ENCODE data around the gene GREB1.

The GREB1 gene

DNA sequence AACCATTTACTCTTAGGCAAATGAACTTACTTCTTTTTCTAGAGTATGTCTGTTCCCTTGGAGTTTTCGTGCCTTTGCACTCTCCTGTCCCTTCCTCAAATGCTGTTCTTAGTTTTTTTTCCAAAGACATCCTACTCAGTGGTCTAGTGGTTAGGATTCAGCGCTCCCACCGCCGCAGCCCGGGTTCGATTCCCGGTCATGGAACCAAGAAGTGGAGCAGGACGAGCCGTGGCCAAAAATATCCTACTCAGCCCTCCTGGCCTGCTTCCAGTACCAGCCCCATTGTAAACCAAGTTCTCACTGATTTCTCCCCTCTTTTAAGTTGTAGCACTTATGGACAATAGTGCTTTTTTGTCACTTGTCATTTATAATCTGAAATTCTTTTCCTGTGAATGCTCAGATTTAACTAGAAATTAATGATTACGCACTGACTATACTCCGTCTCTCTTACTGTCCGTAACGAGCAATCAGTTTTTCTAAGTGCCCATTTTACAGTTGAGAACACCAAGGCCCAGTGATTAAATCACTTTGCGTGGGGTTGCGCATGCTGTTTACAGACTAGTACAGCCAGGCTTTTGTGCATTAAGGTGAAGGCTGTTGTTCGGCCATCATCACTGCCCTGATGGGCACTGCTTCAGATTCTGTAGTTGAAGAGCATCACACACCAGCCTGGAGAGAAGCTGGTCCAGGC lies 17.9 kb downstream of the GREB1 start:
- WGBS (ENCODE audit: extremely low coverage, insufficient coverage, insufficient read length): no CpG with 5 or more reads among the region's 16 CpGs

GRCh38 chr2:11552260-11552638 lies 18.4 kb downstream of the GREB1 start:
- no peak overlapping the region for H4K8ac ChIP-seq (ENCODE audit: low read depth, low read length)
- no peak overlapping the region for H2AFZ ChIP-seq (ENCODE audit: insufficient read depth, low read length, poor library complexity)
- no peak overlapping the region for H3K4ac ChIP-seq (ENCODE audit: low read depth, low read length)
- H2BK120ac ChIP-seq (ENCODE audit: insufficient read depth, low read length, poor library complexity): no peak overlapping the region
- no peaks in the 10 kb centered on the region for H3K9me3 ChIP-seq (ENCODE audit: insufficient read depth, low read depth, low read length)
- H3K4me3 ChIP-seq (ENCODE audit: low read depth, low read length): peak overlapping the region; percentile 7
- no peak for DNase-seq
- H2BK12ac ChIP-seq (ENCODE audit: low read length): no peak overlapping the region
- H3K4me1 ChIP-seq (ENCODE audit: control insufficient read depth in 1 of 2, insufficient read depth in 2 of 2, low read length in 2 of 2): peaks cover 16 to 17% of the 10 kb centered on the region in 2 experiments
- H3K36me3 ChIP-seq (ENCODE audit: control insufficient read depth in 1 of 2, insufficient read depth in 2 of 2, low read length in 2 of 2): no peaks in the 10 kb centered on the region
- H3K9ac ChIP-seq (ENCODE audit: low read length): no peak overlapping the region
- H3K18ac ChIP-seq (ENCODE audit: low read length): no peak overlapping the region
- no peak overlapping the region for H3K27ac ChIP-seq (ENCODE audit: low read depth, low read length)
- H3K27me3 ChIP-seq (ENCODE audit: insufficient read depth, low read length): no peaks in the 10 kb centered on the region
- peak overlapping the region; percentile 7 for H2BK5ac ChIP-seq (ENCODE audit: low read depth, low read length, poor library complexity)
- H3K23ac ChIP-seq (ENCODE audit: low read length): no peak overlapping the region
- H3K79me2 ChIP-seq (ENCODE audit: control insufficient read depth, insufficient read depth, low read length, poor library complexity): no peaks in the 10 kb centered on the region
- H3K4me2 ChIP-seq (ENCODE audit: low read length): no peak overlapping the region
- H4K12ac ChIP-seq (ENCODE audit: low read depth, low read length): no peak overlapping the region
- H3K14ac ChIP-seq (ENCODE audit: low read length): no peak overlapping the region
- no peaks in the 10 kb centered on the region for H3K79me1 ChIP-seq (ENCODE audit: low read length)
- H4K91ac ChIP-seq (ENCODE audit: low read depth, low read length): no peak overlapping the region
- WGBS (ENCODE audit: extremely low coverage, insufficient coverage, insufficient read length): no CpG with 5 or more reads among the region's 9 CpGs
- no peak overlapping the region for H2AK5ac ChIP-seq (ENCODE audit: low read length)

More for the DNA sequence above, 17.9 kb downstream of the GREB1 start:
- H3K27me3 ChIP-seq (ENCODE audit: insufficient read depth, low read length): no peaks in the 10 kb centered on the region
- no peak overlapping the region for H3K23ac ChIP-seq (ENCODE audit: low read length)
- H4K91ac ChIP-seq (ENCODE audit: low read depth, low read length): no peak overlapping the region
- H3K9ac ChIP-seq (ENCODE audit: low read length): no peak overlapping the region
- no peak overlapping the region for H2AK5ac ChIP-seq (ENCODE audit: low read length)
- peaks cover 16 to 17% of the 10 kb centered on the region in 2 experiments for H3K4me1 ChIP-seq (ENCODE audit: control insufficient read depth in 1 of 2, insufficient read depth in 2 of 2, low read length in 2 of 2)
- H4K12ac ChIP-seq (ENCODE audit: low read depth, low read length): no peak overlapping the region
- no peak overlapping the region for H3K18ac ChIP-seq (ENCODE audit: low read length)
- DNase-seq: no peak
- no peak overlapping the region for H3K14ac ChIP-seq (ENCODE audit: low read length)
- H2BK5ac ChIP-seq (ENCODE audit: low read depth, low read length, poor library complexity): no peak overlapping the region
- H2AFZ ChIP-seq (ENCODE audit: insufficient read depth, low read length, poor library complexity): no peak overlapping the region
- no peaks in the 10 kb centered on the region for H3K36me3 ChIP-seq (ENCODE audit: control insufficient read depth in 1 of 2, insufficient read depth in 2 of 2, low read length in 2 of 2)
- no peak overlapping the region for H2BK12ac ChIP-seq (ENCODE audit: low read length)
- no peaks in the 10 kb centered on the region for H3K79me1 ChIP-seq (ENCODE audit: low read length)
- no peak overlapping the region for H3K27ac ChIP-seq (ENCODE audit: low read depth, low read length)
- H3K4ac ChIP-seq (ENCODE audit: low read depth, low read length): no peak overlapping the region
- no peaks in the 10 kb centered on the region for H3K9me3 ChIP-seq (ENCODE audit: insufficient read depth, low read depth, low read length)
- no peak overlapping the region for H3K4me2 ChIP-seq (ENCODE audit: low read length)
- H4K8ac ChIP-seq (ENCODE audit: low read depth, low read length): no peak overlapping the region
- peak overlapping the region; percentile 7 for H3K4me3 ChIP-seq (ENCODE audit: low read depth, low read length)
- no peak overlapping the region for H2BK120ac ChIP-seq (ENCODE audit: insufficient read depth, low read length, poor library complexity)
- H3K79me2 ChIP-seq (ENCODE audit: control insufficient read depth, insufficient read depth, low read length, poor library complexity): no peaks in the 10 kb centered on the region

DNA sequence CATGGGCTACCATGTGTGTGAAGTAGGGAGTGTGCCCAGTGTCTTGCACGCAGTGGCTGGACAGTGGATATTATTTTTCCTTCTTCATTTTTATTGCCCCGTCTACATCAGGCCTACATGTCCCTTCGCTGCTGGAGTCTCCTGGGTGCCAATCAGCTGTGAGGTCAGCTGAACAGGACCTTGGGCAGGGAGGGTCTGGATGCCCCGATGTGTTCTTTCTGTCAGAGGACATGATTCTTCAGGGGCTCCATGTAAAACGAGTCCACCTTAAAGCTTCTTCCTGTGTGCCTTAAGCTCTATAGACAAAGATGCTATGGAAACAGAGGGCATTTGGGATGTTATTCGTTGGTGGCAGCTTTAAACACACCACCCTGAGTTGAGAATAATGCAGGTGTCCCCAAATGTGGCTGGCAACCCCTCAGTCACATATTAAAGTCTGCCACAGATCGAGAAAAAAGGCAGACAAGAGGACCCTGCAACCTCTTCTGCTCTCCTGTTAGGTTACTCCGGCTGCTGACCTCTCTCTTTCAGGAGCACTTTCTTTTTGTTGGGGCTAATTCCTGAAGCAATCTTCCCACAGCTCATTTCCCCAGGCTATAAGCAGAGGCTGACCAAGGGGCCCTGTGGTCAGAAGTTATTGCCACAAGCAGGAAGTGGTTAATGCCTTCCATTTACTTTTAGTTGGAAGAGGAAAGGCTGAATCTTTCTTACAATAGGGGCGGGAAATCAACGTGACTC lies 20.0 kb downstream of the GREB1 start:
- Histone ChIP-seq H3K36me3 (ENCODE audit: control insufficient read depth in 1 of 2, insufficient read depth in 2 of 2, low read length in 2 of 2) (no peaks in the 10 kb centered on the region), H2BK120ac (ENCODE audit: insufficient read depth, low read length, poor library complexity) (no peak overlapping the region), H3K23ac (ENCODE audit: low read length) (no peak overlapping the region), H4K12ac (ENCODE audit: low read depth, low read length) (no peak overlapping the region), H2AK5ac (ENCODE audit: low read length) (no peak overlapping the region), H3K18ac (ENCODE audit: low read length) (no peak overlapping the region), H2BK5ac (ENCODE audit: low read depth, low read length, poor library complexity) (no peak overlapping the region), H3K27ac (ENCODE audit: low read depth, low read length) (no peak overlapping the region), H3K4me3 (ENCODE audit: low read depth, low read length) (no peak overlapping the region), H3K4ac (ENCODE audit: low read depth, low read length) (no peak overlapping the region), H2BK12ac (ENCODE audit: low read length) (no peak overlapping the region), H3K4me2 (ENCODE audit: low read length) (peak overlapping the region; percentile 28), H3K79me1 (ENCODE audit: low read length) (peaks cover 2% of the 10 kb centered on the region), H3K79me2 (ENCODE audit: control insufficient read depth, insufficient read depth, low read length, poor library complexity) (no peaks in the 10 kb centered on the region), H3K9me3 (ENCODE audit: insufficient read depth, low read depth, low read length) (no peaks in the 10 kb centered on the region), H3K9ac (ENCODE audit: low read length) (no peak overlapping the region), H4K8ac (ENCODE audit: low read depth, low read length) (no peak overlapping the region), H4K91ac (ENCODE audit: low read depth, low read length) (no peak overlapping the region), H3K4me1 (ENCODE audit: control insufficient read depth in 1 of 2, insufficient read depth in 2 of 2, low read length in 2 of 2) (peaks cover 25 to 29% of the 10 kb centered on the region in 2 experiments), H2AFZ (ENCODE audit: insufficient read depth, low read length, poor library complexity) (no peak overlapping the region), H3K27me3 (ENCODE audit: insufficient read depth, low read length) (no peaks in the 10 kb centered on the region), H3K14ac (ENCODE audit: low read length) (no peak overlapping the region)
- DNase-seq: no peak
- WGBS (ENCODE audit: extremely low coverage, insufficient coverage, insufficient read length): no CpG with 5 or more reads among the region's 10 CpGs

DNA sequence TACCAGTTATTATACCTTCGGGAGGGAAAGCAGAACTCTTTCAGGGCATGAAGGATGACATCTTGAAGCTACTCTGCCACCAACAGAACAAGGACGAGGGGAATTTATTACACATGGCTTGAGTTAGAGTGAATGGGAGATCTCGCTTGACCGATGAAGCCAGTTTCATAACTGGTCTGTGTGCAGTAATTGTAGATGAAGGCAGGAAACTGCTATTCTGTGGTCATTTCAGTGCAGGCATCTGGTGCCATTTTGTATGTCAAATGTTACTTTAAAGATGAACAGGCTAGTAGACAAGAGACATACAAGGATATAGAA lies 20.5 kb downstream of the GREB1 start:
- peaks cover 2% of the 10 kb centered on the region for H3K79me1 ChIP-seq (ENCODE audit: low read length)
- H3K27me3 ChIP-seq (ENCODE audit: insufficient read depth, low read length): no peaks in the 10 kb centered on the region
- no peak overlapping the region for H2BK120ac ChIP-seq (ENCODE audit: insufficient read depth, low read length, poor library complexity)

More for the DNA sequence above, 20.5 kb downstream of the GREB1 start:
- no peaks in the 10 kb centered on the region for H3K9me3 ChIP-seq (ENCODE audit: insufficient read depth, low read depth, low read length)
- no peak overlapping the region for H4K12ac ChIP-seq (ENCODE audit: low read depth, low read length)
- no peak overlapping the region for H3K14ac ChIP-seq (ENCODE audit: low read length)
- no CpG with 5 or more reads among the region's 4 CpGs for WGBS (ENCODE audit: extremely low coverage, insufficient coverage, insufficient read length)
- H3K9ac ChIP-seq (ENCODE audit: low read length): no peak overlapping the region
- no peak overlapping the region for H3K23ac ChIP-seq (ENCODE audit: low read length)
- H3K18ac ChIP-seq (ENCODE audit: low read length): no peak overlapping the region
- H4K8ac ChIP-seq (ENCODE audit: low read depth, low read length): no peak overlapping the region
- H3K79me2 ChIP-seq (ENCODE audit: control insufficient read depth, insufficient read depth, low read length, poor library complexity): no peaks in the 10 kb centered on the region
- peak overlapping the region; percentile 28 for H3K4me2 ChIP-seq (ENCODE audit: low read length)
- H2BK5ac ChIP-seq (ENCODE audit: low read depth, low read length, poor library complexity): no peak overlapping the region
- H2AK5ac ChIP-seq (ENCODE audit: low read length): no peak overlapping the region
- no peak overlapping the region for H3K4me3 ChIP-seq (ENCODE audit: low read depth, low read length)
- peaks cover 29 to 32% of the 10 kb centered on the region in 2 experiments for H3K4me1 ChIP-seq (ENCODE audit: control insufficient read depth in 1 of 2, insufficient read depth in 2 of 2, low read length in 2 of 2)
- H3K36me3 ChIP-seq (ENCODE audit: control insufficient read depth in 1 of 2, insufficient read depth in 2 of 2, low read length in 2 of 2): no peaks in the 10 kb centered on the region
- H4K91ac ChIP-seq (ENCODE audit: low read depth, low read length): no peak overlapping the region
- no peak overlapping the region for H2BK12ac ChIP-seq (ENCODE audit: low read length)
- no peak overlapping the region for H2AFZ ChIP-seq (ENCODE audit: insufficient read depth, low read length, poor library complexity)
- H3K27ac ChIP-seq (ENCODE audit: low read depth, low read length): no peak overlapping the region
- DNase-seq: no peak
- H3K4ac ChIP-seq (ENCODE audit: low read depth, low read length): no peak overlapping the region

Data from trophoblast cell (in vitro differentiated cells and primary cell).